ENCODE data around the gene ABCC3.

The ABCC3 gene

GRCh38 chr17:50728112-50728429 lies 93.4 kb downstream of the ABCC3 start:
- no peak overlapping the region for H3K4me3 ChIP-seq (ENCODE audit: low read length)

GRCh38 chr17:50728881-50729765 lies 94.4 kb downstream of the ABCC3 start:
- no peak overlapping the region for H3K4me3 ChIP-seq (ENCODE audit: low read length)
- DNase-seq (ENCODE audit: low read depth): no peak
- no peak for TF ChIP-seq CTCF (IDR thresholded peaks at IDR 0.05; ENCODE audit: insufficient read depth, low read depth, low read length, missing control alignments)

More at GRCh38 chr17:50728112-50728429, 93.4 kb downstream of the ABCC3 start:
- no peak for DNase-seq (ENCODE audit: low read depth)
- TF ChIP-seq CTCF (IDR thresholded peaks at IDR 0.05; ENCODE audit: insufficient read depth, low read depth, low read length, missing control alignments): no peak

GRCh38 chr17:50731575-50732460 lies 97.1 kb downstream of the ABCC3 start:
- DNase-seq (ENCODE audit: low read depth): no peak
- H3K4me3 ChIP-seq (ENCODE audit: low read length): no peak overlapping the region
- no peak for TF ChIP-seq CTCF (IDR thresholded peaks at IDR 0.05; ENCODE audit: insufficient read depth, low read depth, low read length, missing control alignments)

GRCh38 chr17:50735287-50735686 lies 100.6 kb downstream of the ABCC3 start:
- DNase-seq (ENCODE audit: low read depth): no peak
- no peak for TF ChIP-seq CTCF (IDR thresholded peaks at IDR 0.05; ENCODE audit: insufficient read depth, low read depth, low read length, missing control alignments)
- H3K4me3 ChIP-seq (ENCODE audit: low read length): no peak overlapping the region

GRCh38 chr17:50737118-50737698 lies 102.5 kb downstream of the ABCC3 start:
- no peak overlapping the region for H3K4me3 ChIP-seq (ENCODE audit: low read length)
- no peak for TF ChIP-seq CTCF (IDR thresholded peaks at IDR 0.05; ENCODE audit: insufficient read depth, low read depth, low read length, missing control alignments)
- no peak for DNase-seq (ENCODE audit: low read depth)

GRCh38 chr17:50739098-50739497 lies 104.4 kb downstream of the ABCC3 start:
- DNase-seq (ENCODE audit: low read depth): no peak
- TF ChIP-seq CTCF (IDR thresholded peaks at IDR 0.05; ENCODE audit: insufficient read depth, low read depth, low read length, missing control alignments): no peak

More at GRCh38 chr17:50739098-50739497, 104.4 kb downstream of the ABCC3 start:
- no peak overlapping the region for H3K4me3 ChIP-seq (ENCODE audit: low read length)
